CD4-positive, alpha-beta memory T cell (primary cell): ENCODE results near the gene OPA1. TPM values are rescaled to one million over a fixed set of nuclear protein-coding genes. Genes with fewer than 3 reads are reported as not detected.

Source experiments
- CTCF ChIA-PET: fragments of 350-600 bp; sonication (Branson Sonifier 250); formaldehyde crosslinking; loops from one replicate; lab custom pipeline; 2021; ENCODE audit warnings: inconsistent platforms; ENCODE audit not compliant: partially characterized antibody; lab: Charles Lee
- POLR2A ChIA-PET: fragments of 350-600 bp; sonication (Branson Sonifier 250); formaldehyde crosslinking; loops from one replicate; lab custom pipeline; 2021; ENCODE audit not compliant: partially characterized antibody; lab: Charles Lee
- DNase-seq, 5 donors: peaks; one replicate each; pipeline versions ENCODE4 v3.0.0 to v3.0.0-alpha.2; 2020 to 2022; ENCODE audit warnings: mixed read lengths in 1 of 5
- H3K27ac ChIP-seq: one replicate; pipeline ENCODE4 v1.7.0; 2013; ENCODE audit warnings: low read depth, low read length
- H3K27me3 ChIP-seq: 2 replicates; pipeline ENCODE4 v1.7.0; 2013; ENCODE audit warnings: mild to moderate bottlenecking, low read length, moderate library complexity; ENCODE audit not compliant: insufficient read depth
- H3K36me3 ChIP-seq: 2 replicates; pipeline ENCODE4 v1.7.0; 2013; ENCODE audit warnings: mild to moderate bottlenecking, low read length, moderate library complexity; ENCODE audit not compliant: insufficient read depth
- H3K4me1 ChIP-seq: 2 replicates; pipeline ENCODE4 v1.7.0; 2013; ENCODE audit warnings: mild to moderate bottlenecking, low read length, moderate library complexity; ENCODE audit not compliant: insufficient read depth
- H3K4me3 ChIP-seq, 2 donors: one replicate each; pipeline ENCODE4 v1.7.0; 2013; ENCODE audit warnings: low read length in 2 of 2, mild to moderate bottlenecking in 1 of 2
- H3K9me3 ChIP-seq, 2 donors: one replicate each; pipeline ENCODE4 v1.7.0; 2013; ENCODE audit warnings: low read length in 2 of 2, control low read depth in 1 of 2; ENCODE audit not compliant: control insufficient read depth in 1 of 2
- H3K27ac Mint-ChIP-seq, 7 donors: one replicate each; pipeline ENCODE4 v1.8.0; 2020 to 2021; ENCODE audit warnings: mixed read lengths in 7 of 7, mild to moderate bottlenecking in 6 of 7, inconsistent platforms in 3 of 7, moderate library complexity in 3 of 7
- H3K27me3 Mint-ChIP-seq, 2 donors: one replicate each; pipeline ENCODE4 v1.8.0; 2020 to 2021; ENCODE audit warnings: mixed read lengths in 2 of 2
- H3K36me3 Mint-ChIP-seq, 2 donors: one replicate each; pipeline ENCODE4 v1.8.0; 2020 to 2021; ENCODE audit warnings: mixed read lengths in 2 of 2, inconsistent platforms in 1 of 2, mild to moderate bottlenecking in 1 of 2
- H3K4me1 Mint-ChIP-seq, 4 donors: one replicate each; pipeline ENCODE4 v1.8.0; 2020 to 2021; ENCODE audit warnings: mixed read lengths in 4 of 4, mild to moderate bottlenecking in 1 of 4
- H3K4me3 Mint-ChIP-seq, 8 donors: one replicate each; pipeline ENCODE4 v1.8.0; 2020 to 2021; ENCODE audit warnings: mixed read lengths in 8 of 8, mild to moderate bottlenecking in 7 of 8, moderate library complexity in 6 of 8, inconsistent platforms in 3 of 8
- H3K9me3 Mint-ChIP-seq, 8 donors: one replicate each; pipeline ENCODE4 v1.8.0; 2020 to 2021; ENCODE audit warnings: mixed read lengths in 8 of 8, mild to moderate bottlenecking in 5 of 8, inconsistent platforms in 3 of 8, moderate library complexity in 1 of 8
- intact Hi-C: fragments of 100-400 bp; cut with micrococcal nuclease; formaldehyde crosslinking; loops from one replicate; pipeline ENCODE4 v1.15.1; 2023
- polyA plus RNA-seq, 2 donors: library from polyadenylated mRNA; unstranded; fragments of 300-500 nt; fragmentation: Illumina TruSeq; gene quantifications; one replicate each; pipeline ENCODE4 v1.2.3, GENCODE V29; 2021
- total RNA-seq, 2 experiments: library from RNA; stranded (reverse); gene quantifications; one replicate each; pipeline ENCODE4 v1.2.3, GENCODE V29; 2021

OPA1 gene
- total and polyA plus RNA-seq, 4 experiments from 2014 or later: 19.8 to 59.8 (median 39.9) TPM

DNA sequence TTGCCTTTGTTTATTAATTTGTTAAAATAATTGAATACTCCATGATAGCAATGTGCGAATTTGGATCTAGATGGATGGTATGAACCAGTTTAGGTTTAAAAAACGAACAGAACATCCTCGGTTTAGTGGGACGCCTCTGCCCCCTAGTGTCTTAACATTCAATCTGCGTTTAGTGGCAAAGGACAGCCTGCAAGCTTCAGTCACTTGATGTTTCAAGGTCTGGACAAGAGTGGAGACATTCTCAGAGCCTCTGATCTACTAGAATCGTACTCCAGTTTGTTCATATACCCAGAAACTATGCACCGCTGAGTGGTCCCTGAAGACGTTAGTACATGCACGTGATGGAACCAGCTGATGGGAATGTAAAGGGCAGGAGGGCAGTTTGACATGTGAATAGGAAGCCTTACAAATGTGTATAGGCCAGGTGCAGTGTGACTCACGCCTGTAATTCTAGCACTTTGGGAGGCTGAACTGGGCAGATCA lies 20.5 kb upstream of the OPA1 start:
- Mint-ChIP-seq H3K36me3 (no peaks in the 10 kb centered on the region), H3K27me3 (peaks cover 0 to 4% of the 10 kb centered on the region in 2 donors), H3K4me3 (no peak overlapping the region), H3K9me3 (no peaks in the 10 kb centered on the region), H3K4me1 (peaks cover 0 to 2% (median 0%) of the 10 kb centered on the region in 4 donors), H3K27ac (no peak overlapping the region)
- peak in 4 of 5 donors; percentile 35 to 44 (median 42) for DNase-seq
- ChIA-PET POLR2A (interaction anchor here (0.6 kb wide), 1 partner anchor 230 kb away, joined by 3 read pairs; no protein-coding TSS in a partner anchor), CTCF (interaction anchor here (0.8 to 2.3 kb wide), 6 partner anchors 10 to 760 kb away, joined by 3 to 7 read pairs (median 6); no protein-coding TSS in a partner anchor)
- no peak overlapping the region for H3K27ac ChIP-seq
- H3K4me3 ChIP-seq: no peak overlapping the region
- no peaks in the 10 kb centered on the region for H3K27me3 ChIP-seq
- no peaks in the 10 kb centered on the region for H3K36me3 ChIP-seq
- H3K9me3 ChIP-seq: no peaks in the 10 kb centered on the region
- H3K4me1 ChIP-seq: no peaks in the 10 kb centered on the region
- intact Hi-C loops: loop anchor here (1.0 kb wide), 1 partner anchor 111 kb away; no protein-coding TSS in a partner anchor

DNA sequence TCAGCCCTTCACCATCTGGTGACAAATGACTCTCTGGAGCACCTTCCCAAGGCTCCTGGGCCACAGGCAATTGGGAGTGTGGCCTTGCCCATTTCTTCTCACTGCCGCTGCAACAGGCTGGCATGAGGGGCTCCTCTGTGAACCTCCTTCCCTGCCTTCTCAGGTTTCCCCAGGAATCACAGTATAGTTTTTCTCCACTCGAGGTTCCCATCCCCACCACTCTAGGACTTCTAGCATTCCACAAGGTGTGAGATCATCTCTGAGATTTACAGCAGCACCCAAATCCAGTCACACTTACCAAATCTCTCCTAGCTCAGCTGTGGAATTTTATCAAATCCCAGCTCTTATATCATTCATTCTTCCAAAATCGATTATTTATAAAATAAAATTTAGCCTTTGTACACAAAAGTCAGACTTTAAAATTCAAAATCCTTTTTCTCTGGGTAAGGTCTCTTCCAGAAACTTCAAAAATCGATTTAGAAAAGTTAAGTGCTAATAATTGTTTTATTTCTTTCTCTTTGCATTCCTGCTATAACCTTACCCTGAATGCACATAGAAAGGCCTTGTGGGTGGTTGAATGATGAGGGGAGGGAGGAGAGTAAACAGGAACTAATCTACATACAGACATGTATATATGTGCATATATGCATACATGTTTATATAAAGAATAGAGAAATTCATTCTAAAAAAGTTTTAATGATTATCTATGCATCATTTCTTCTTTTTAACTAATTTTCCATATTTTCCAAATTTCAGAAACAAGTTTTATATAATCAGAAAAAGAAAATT lies 19.4 kb upstream of the OPA1 start:
- Histone ChIP-seq H3K36me3 (no peaks in the 10 kb centered on the region), H3K27ac (no peak overlapping the region), H3K9me3 (no peaks in the 10 kb centered on the region), H3K4me3 (no peak overlapping the region), H3K4me1 (no peaks in the 10 kb centered on the region), H3K27me3 (no peaks in the 10 kb centered on the region)
- H3K36me3 Mint-ChIP-seq: no peaks in the 10 kb centered on the region
- H3K27me3 Mint-ChIP-seq: no peaks in the 10 kb centered on the region
- DNase-seq: no peak
- no peaks in the 10 kb centered on the region for H3K9me3 Mint-ChIP-seq
- POLR2A ChIA-PET: no interaction called here
- H3K4me3 Mint-ChIP-seq: no peak overlapping the region
- intact Hi-C loops: no loop called here
- CTCF ChIA-PET: interaction anchor here (1.0 to 2.3 kb wide), 5 partner anchors 11 to 761 kb away, joined by 3 to 7 read pairs (median 6); no protein-coding TSS in a partner anchor
- peak overlapping the region in 1 of 7 donors; percentile 60 for H3K27ac Mint-ChIP-seq
- peaks cover 0 to 2% (median 0%) of the 10 kb centered on the region in 4 donors for H3K4me1 Mint-ChIP-seq

DNA sequence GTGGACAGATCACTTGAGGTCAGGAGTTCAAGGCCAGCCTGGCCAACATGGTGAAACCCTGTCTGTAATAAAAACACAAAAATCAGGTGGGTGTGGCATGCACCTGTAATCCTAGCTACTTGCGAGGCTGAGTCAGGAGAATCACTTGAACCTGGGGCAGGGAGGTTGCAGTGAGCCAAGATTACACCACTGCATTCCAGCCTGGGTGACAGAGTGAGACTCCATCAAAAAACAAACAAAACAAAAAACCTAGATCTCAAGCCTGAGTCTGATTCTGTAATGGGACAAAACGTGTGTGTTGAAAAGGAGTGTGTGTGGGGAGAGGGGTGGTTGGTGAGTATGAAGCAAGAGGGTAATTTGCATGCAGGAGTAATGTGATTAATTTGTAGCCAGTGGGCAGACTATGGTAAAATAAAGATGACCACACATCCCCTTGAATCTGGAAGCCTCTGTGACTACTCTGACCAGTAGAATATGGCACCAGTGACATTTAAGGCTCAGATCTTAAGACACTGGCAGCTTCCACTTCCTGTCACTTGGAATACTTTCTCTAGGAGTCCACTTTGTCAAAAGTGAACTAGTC lies 18.4 kb upstream of the OPA1 start:
- Histone ChIP-seq H3K36me3 (no peaks in the 10 kb centered on the region), H3K4me3 (no peak overlapping the region), H3K9me3 (no peaks in the 10 kb centered on the region), H3K4me1 (no peaks in the 10 kb centered on the region), H3K27me3 (no peaks in the 10 kb centered on the region), H3K27ac (no peak overlapping the region)
- Mint-ChIP-seq H3K27ac (peak overlapping the region in 1 of 7 donors; percentile 9), H3K4me3 (no peak overlapping the region), H3K4me1 (peaks cover 0 to 2% (median 0%) of the 10 kb centered on the region in 4 donors), H3K9me3 (no peaks in the 10 kb centered on the region), H3K27me3 (no peaks in the 10 kb centered on the region), H3K36me3 (no peaks in the 10 kb centered on the region)
- ChIA-PET CTCF (no interaction called here), POLR2A (no interaction called here)
- intact Hi-C loops: no loop called here
- no peak for DNase-seq

DNA sequence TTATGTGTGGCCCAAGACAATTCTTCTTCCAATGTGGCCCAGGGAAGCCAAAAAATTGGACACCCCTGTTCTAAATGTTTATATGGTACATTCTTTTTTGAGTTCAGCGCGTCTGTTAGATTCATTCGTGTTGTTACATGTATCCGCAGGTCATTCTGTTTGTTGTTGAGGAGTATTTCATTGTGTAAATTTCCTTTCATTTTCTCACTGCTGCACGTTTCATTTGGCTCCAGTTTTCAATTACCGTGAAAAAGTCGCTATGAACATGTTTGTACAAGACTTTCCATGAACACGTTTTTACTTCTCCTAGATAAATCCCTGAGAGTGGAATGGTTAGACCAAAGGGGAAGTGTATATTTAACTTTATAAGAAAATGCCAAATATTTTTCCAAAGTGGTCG lies 7.5 kb upstream of the OPA1 start:
- Mint-ChIP-seq H3K27ac (no peak overlapping the region), H3K4me3 (no peak overlapping the region), H3K4me1 (peaks cover 0 to 2% (median 0%) of the 10 kb centered on the region in 4 donors), H3K9me3 (no peaks in the 10 kb centered on the region), H3K27me3 (no peaks in the 10 kb centered on the region), H3K36me3 (peaks cover 0 to 1% of the 10 kb centered on the region in 2 donors)
- Histone ChIP-seq H3K27me3 (no peaks in the 10 kb centered on the region), H3K27ac (no peak overlapping the region), H3K36me3 (no peaks in the 10 kb centered on the region), H3K4me1 (no peaks in the 10 kb centered on the region), H3K4me3 (no peak overlapping the region), H3K9me3 (no peaks in the 10 kb centered on the region)
- no peak for DNase-seq
- intact Hi-C loops: no loop called here
- CTCF ChIA-PET: interaction anchor here (3.2 kb wide), 1 partner anchor 13 kb away, joined by 7 read pairs; no protein-coding TSS in a partner anchor
- POLR2A ChIA-PET: no interaction called here

DNA sequence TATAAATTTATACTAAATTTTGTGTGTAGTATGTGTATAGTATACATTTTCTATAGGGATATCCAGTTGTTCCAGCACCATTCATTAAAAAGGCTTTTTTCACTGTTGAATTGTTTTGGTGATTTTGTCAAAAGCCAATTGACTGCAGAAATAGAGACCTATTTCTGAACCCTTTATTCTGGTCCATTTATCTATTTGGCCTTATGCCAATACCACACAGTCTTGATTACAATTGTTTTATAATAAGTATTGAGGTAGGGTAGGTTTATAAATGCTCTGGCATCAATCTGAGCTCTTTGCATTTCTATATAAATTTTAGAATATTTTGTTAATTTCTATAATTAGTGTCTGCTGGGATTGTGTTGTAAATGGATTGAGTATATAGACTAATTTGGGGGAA lies 6.5 kb upstream of the OPA1 start:
- ChIA-PET POLR2A (no interaction called here), CTCF (no interaction called here)
- H3K9me3 ChIP-seq: no peaks in the 10 kb centered on the region
- Mint-ChIP-seq H3K4me1 (peaks cover 0 to 3% (median 2%) of the 10 kb centered on the region in 4 donors), H3K9me3 (no peaks in the 10 kb centered on the region), H3K27me3 (no peaks in the 10 kb centered on the region), H3K36me3 (peaks cover 0 to 1% of the 10 kb centered on the region in 2 donors), H3K27ac (no peak overlapping the region), H3K4me3 (no peak overlapping the region)
- DNase-seq: no peak
- H3K4me1 ChIP-seq: peaks cover 3% of the 10 kb centered on the region
- intact Hi-C loops: no loop called here
- no peaks in the 10 kb centered on the region for H3K36me3 ChIP-seq
- no peak overlapping the region for H3K4me3 ChIP-seq
- H3K27me3 ChIP-seq: no peaks in the 10 kb centered on the region
- H3K27ac ChIP-seq: no peak overlapping the region

DNA sequence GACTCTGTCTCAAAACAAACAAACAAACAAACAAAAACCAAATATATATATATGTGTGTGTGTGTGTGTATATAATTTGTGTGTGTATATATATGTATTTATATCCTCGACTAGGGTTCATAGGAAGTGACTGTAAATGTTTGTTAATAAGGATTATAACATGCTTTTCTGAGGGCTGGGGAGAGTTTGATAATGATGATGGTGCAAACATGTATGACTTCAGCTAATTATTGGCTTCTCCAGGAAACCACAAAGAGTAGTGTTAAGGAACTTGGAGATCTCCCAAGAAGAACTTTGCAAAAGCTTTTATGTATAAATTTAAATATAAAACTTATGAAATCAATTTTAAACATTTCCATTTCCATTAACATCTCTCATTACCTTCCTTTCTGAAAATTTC lies 3.9 kb upstream of the OPA1 start:
- CTCF ChIA-PET: no interaction called here
- no peak overlapping the region for H3K27ac ChIP-seq
- DNase-seq: no peak
- Mint-ChIP-seq H3K27me3 (no peaks in the 10 kb centered on the region), H3K4me3 (no peak overlapping the region), H3K4me1 (peaks cover 16 to 26% (median 21%) of the 10 kb centered on the region in 4 donors), H3K9me3 (no peaks in the 10 kb centered on the region), H3K27ac (no peak overlapping the region), H3K36me3 (peaks cover 0 to 10% of the 10 kb centered on the region in 2 donors)
- no peaks in the 10 kb centered on the region for H3K36me3 ChIP-seq
- intact Hi-C loops: no loop called here
- POLR2A ChIA-PET: no interaction called here
- peaks cover 19% of the 10 kb centered on the region for H3K4me1 ChIP-seq
- H3K9me3 ChIP-seq: no peaks in the 10 kb centered on the region
- no peak overlapping the region for H3K4me3 ChIP-seq
- H3K27me3 ChIP-seq: no peaks in the 10 kb centered on the region

DNA sequence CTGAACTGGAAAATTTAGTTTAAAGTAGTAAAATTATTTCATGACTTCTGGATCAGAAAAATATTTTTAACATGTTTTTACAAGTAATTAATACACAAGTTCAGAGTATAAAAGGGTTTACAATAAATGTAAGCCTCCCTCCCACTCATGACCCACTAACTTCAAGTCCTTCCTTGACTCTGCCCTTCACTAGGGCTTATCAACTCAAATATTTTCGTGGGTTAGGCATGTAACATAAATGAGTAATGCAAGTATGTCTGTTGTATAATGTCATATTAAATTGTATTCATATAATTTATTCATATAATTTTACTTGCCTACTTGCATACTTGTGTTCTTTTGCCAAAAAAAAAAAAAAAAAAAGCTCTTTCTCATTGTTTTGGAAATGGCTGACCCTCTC lies 3.4 kb upstream of the OPA1 start:
- H3K36me3 ChIP-seq: no peaks in the 10 kb centered on the region
- Mint-ChIP-seq H3K4me1 (peaks cover 20 to 31% (median 25%) of the 10 kb centered on the region in 4 donors), H3K9me3 (no peaks in the 10 kb centered on the region), H3K4me3 (peak overlapping the region in 1 of 8 donors; percentile 59), H3K36me3 (peaks cover 0 to 10% of the 10 kb centered on the region in 2 donors), H3K27me3 (no peaks in the 10 kb centered on the region), H3K27ac (no peak overlapping the region)
- no peak for DNase-seq
- H3K9me3 ChIP-seq: no peaks in the 10 kb centered on the region
- H3K4me1 ChIP-seq: peaks cover 24% of the 10 kb centered on the region
- no peaks in the 10 kb centered on the region for H3K27me3 ChIP-seq
- no peak overlapping the region for H3K4me3 ChIP-seq
- no peak overlapping the region for H3K27ac ChIP-seq
- CTCF ChIA-PET: interaction anchor here (0.6 kb wide), 1 partner anchor 22 kb away, joined by 3 read pairs; no protein-coding TSS in a partner anchor
- POLR2A ChIA-PET: no interaction called here
- intact Hi-C loops: loop anchor here (10.0 kb wide), 1 partner anchor 675 kb away; the partner anchor contains the start of gene MB21D2
